ENCODE data around the gene NUDT14.

The NUDT14 gene

DNA sequence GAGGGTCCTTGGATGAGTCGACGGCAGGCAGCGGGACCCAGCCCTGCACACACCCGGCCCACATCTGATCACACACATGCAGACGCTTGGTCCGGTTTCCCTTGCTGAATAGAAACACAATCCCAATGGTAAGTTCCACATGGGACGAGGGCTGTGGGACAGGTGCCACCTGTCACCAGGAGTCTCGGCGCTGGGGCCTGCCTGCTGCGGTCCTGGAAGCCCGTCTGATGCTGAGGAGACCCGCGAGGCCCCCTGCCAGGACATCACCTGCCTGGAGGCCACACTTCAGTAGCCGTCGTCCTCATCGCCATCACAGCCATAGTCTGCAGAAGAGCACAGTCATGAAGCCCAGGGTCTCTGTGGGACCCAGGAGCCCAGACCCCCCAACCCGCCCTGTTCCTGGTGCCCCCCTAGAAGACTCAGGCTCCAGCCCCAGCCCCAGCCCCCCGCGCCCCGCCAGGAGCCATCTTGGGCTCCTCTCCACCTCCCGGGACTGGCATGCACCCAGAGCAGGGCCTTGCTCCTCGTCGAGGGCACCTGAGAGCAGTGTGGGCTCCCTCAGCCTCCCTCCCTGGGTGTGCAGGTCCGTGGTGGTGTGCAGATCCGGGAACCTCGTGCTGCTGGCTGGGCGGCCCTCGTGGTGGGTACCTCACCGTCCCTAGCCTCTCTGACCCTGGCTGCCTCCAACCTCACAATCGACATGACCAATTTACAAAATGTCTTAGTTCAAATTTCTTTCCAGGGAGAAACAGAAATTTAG lies 29.3 kb upstream of the NUDT14 start:
- Histone ChIP-seq H3K4me3 (ENCODE audit: low read depth, low read length) (no peak overlapping the region), H3K9me3 (ENCODE audit: control insufficient read depth, insufficient read depth, low read length) (no peaks in the 10 kb centered on the region), H3K4me1 (ENCODE audit: control insufficient read depth, insufficient read depth, low read length) (no peaks in the 10 kb centered on the region), H3K36me3 (ENCODE audit: control insufficient read depth, insufficient read depth, low read length) (peaks cover 11% of the 10 kb centered on the region), H3K27me3 (ENCODE audit: control insufficient read depth, insufficient read depth, low read length) (no peaks in the 10 kb centered on the region), H3K9ac (ENCODE audit: low read depth, low read length) (no peak overlapping the region)

DNA sequence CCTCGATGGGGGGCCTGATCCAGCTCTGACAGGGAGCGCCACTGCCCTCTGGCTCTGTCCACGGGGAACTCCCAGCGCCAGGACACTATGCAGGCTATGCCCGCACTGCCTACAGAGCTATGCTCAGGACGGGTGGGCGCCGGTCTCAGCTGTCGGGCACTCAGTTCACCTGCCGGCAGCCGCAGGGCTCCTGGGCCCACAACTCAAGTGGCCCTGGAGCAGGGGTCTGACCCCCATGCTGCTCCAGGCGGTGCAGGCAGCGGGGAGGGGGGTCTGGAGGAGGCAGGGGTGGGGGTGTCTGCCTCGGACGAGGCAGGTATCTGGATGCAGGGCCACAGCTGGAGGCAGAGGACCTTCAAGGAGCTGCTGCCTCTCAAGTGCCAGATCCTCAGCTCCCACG lies 28.5 kb upstream of the NUDT14 start:
- H3K4me3 ChIP-seq (ENCODE audit: low read depth, low read length), result no peak overlapping the region
- H3K9me3 ChIP-seq (ENCODE audit: control insufficient read depth, insufficient read depth, low read length), result no peaks in the 10 kb centered on the region
- no peak overlapping the region for H3K9ac ChIP-seq (ENCODE audit: low read depth, low read length)
- H3K36me3 ChIP-seq (ENCODE audit: control insufficient read depth, insufficient read depth, low read length), result peaks cover 11% of the 10 kb centered on the region
- no peaks in the 10 kb centered on the region for H3K27me3 ChIP-seq (ENCODE audit: control insufficient read depth, insufficient read depth, low read length)
- H3K4me1 ChIP-seq (ENCODE audit: control insufficient read depth, insufficient read depth, low read length), result no peaks in the 10 kb centered on the region

DNA sequence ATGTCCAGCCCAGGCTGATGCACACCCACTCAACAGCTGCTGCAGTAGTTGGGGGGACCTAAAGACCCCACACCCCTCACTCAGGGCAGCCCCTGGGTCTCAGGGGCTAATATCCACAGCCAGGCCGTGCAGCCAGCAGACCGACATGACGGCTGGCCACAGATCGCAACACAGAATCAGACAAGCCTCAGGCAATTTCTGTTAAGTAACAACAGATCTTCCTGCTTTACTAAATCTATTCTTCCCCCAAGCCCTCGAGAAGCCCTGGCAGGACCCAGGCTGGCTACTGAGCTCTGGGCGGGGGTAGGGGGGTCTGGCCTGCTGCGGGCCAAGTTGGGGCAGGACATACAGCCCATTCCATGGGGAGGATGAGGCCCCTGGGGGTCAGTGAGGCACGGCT lies 28.0 kb upstream of the NUDT14 start:
- Histone ChIP-seq H3K4me1 (ENCODE audit: control insufficient read depth, insufficient read depth, low read length) (no peaks in the 10 kb centered on the region), H3K9me3 (ENCODE audit: control insufficient read depth, insufficient read depth, low read length) (no peaks in the 10 kb centered on the region), H3K27me3 (ENCODE audit: control insufficient read depth, insufficient read depth, low read length) (no peaks in the 10 kb centered on the region), H3K36me3 (ENCODE audit: control insufficient read depth, insufficient read depth, low read length) (peaks cover 8% of the 10 kb centered on the region), H3K9ac (ENCODE audit: low read depth, low read length) (no peak overlapping the region), H3K4me3 (ENCODE audit: low read depth, low read length) (no peak overlapping the region)

DNA sequence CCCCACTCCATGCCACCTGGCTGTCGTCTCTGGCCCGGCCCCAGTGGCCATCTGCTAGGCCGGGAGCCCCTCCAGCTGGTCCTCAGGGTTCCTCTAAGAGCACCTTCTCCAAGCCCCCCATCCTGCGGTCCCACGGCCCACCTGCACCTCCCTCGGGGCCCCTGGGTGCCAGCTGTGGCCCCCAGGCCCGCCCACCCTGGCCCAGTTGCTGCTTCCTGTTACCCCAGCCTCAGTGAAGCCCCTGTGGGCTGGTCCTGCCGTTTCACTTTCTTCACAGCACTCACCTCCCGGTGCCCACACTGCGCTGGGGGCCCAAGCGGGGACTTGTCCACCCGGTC lies 27.6 kb upstream of the NUDT14 start:
- H3K4me3 ChIP-seq (ENCODE audit: low read depth, low read length), result no peak overlapping the region
- no peak overlapping the region for H3K9ac ChIP-seq (ENCODE audit: low read depth, low read length)
- no peaks in the 10 kb centered on the region for H3K9me3 ChIP-seq (ENCODE audit: control insufficient read depth, insufficient read depth, low read length)
- H3K27me3 ChIP-seq (ENCODE audit: control insufficient read depth, insufficient read depth, low read length), result no peaks in the 10 kb centered on the region
- H3K36me3 ChIP-seq (ENCODE audit: control insufficient read depth, insufficient read depth, low read length), result peaks cover 8% of the 10 kb centered on the region
- H3K4me1 ChIP-seq (ENCODE audit: control insufficient read depth, insufficient read depth, low read length), result no peaks in the 10 kb centered on the region

DNA sequence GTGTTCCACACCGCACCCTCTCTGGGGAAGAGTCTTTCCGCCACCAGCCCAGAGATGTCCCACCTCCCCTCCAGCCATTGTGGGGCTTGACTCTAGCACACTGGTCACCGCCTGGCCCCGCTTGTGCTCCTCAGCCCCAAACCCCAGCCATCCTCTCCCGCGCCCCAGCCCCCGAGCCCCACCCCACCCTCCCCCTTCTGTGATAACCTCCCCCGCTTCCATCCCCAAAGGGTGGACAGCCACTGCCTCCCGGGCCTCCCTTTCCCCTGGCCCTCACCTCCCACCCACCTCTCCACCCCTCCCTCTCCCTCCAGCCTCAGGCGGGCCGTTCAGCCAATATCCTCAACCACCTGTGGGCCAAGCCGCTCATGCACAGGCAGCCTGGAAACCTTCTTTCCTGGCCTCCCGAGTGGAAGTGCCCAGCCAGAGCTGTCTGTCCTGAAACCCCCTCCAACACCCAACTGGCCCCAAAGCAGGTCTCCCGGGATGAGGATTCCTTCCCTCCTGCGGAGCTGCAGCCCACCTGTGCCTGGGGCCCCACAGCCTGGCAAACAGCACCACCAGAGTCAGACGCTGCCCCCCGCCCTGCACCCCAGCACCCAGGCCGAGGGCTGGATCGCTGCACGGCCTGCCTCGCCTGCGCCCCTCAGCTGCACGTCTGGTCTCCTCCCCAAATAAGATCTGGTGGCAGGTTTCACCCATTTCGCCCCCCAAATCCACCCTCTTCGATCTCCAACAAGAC lies 27.1 kb upstream of the NUDT14 start:
- Histone ChIP-seq H3K36me3 (ENCODE audit: control insufficient read depth, insufficient read depth, low read length) (peaks cover 8% of the 10 kb centered on the region), H3K4me1 (ENCODE audit: control insufficient read depth, insufficient read depth, low read length) (no peaks in the 10 kb centered on the region), H3K9me3 (ENCODE audit: control insufficient read depth, insufficient read depth, low read length) (no peaks in the 10 kb centered on the region), H3K9ac (ENCODE audit: low read depth, low read length) (no peak overlapping the region), H3K4me3 (ENCODE audit: low read depth, low read length) (no peak overlapping the region), H3K27me3 (ENCODE audit: control insufficient read depth, insufficient read depth, low read length) (no peaks in the 10 kb centered on the region)

DNA sequence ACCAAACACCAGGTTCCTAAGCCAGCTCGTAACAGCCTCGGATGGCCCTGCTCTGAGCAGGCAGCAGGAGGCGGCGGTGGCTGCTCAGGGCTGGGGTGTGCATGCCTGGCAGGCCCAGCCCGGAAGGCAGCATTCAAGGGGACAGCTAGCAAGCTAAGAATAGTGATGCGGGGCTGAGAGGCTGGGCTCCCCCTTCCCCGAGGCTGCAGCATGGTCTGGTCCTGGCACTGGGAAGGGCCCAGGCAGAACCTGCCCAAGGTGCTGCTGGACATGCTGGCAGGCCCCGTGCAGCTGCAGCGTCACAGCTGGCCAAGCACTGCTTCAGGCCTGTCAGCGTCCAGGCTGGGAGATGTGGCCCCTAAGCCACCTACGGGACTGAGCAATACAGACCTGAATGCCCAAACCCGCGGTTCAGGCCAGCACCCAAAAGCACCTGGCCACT lies 26.4 kb upstream of the NUDT14 start:
- H3K36me3 ChIP-seq (ENCODE audit: control insufficient read depth, insufficient read depth, low read length), result peaks cover 6% of the 10 kb centered on the region
- H3K9me3 ChIP-seq (ENCODE audit: control insufficient read depth, insufficient read depth, low read length), result no peaks in the 10 kb centered on the region
- H3K9ac ChIP-seq (ENCODE audit: low read depth, low read length), result no peak overlapping the region
- no peaks in the 10 kb centered on the region for H3K27me3 ChIP-seq (ENCODE audit: control insufficient read depth, insufficient read depth, low read length)
- no peak overlapping the region for H3K4me3 ChIP-seq (ENCODE audit: low read depth, low read length)
- H3K4me1 ChIP-seq (ENCODE audit: control insufficient read depth, insufficient read depth, low read length), result no peaks in the 10 kb centered on the region

DNA sequence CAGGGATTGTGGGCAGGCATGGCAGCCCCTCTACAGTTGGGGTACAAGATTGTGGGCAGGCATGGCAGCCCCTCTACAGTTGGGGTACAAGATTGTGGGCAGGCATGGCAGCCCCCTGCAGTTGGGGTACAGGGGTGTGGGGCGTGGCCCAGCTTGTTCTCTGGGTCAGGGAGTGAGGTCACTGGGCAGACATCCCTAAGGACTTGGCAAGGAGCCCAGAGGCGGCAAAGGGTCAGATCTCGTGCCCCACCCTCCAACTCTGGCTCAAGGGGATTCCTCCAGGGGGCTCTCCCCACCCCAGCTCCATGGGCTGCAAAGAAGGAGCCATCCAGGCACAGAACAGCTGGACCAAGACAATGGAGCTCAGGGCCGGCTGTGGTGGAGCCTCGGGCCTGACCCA lies 25.8 kb upstream of the NUDT14 start:
- H3K27me3 ChIP-seq (ENCODE audit: control insufficient read depth, insufficient read depth, low read length), result no peaks in the 10 kb centered on the region
- no peak overlapping the region for H3K9ac ChIP-seq (ENCODE audit: low read depth, low read length)
- no peak overlapping the region for H3K4me3 ChIP-seq (ENCODE audit: low read depth, low read length)
- no peaks in the 10 kb centered on the region for H3K4me1 ChIP-seq (ENCODE audit: control insufficient read depth, insufficient read depth, low read length)
- H3K36me3 ChIP-seq (ENCODE audit: control insufficient read depth, insufficient read depth, low read length), result peaks cover 6% of the 10 kb centered on the region
- H3K9me3 ChIP-seq (ENCODE audit: control insufficient read depth, insufficient read depth, low read length), result no peaks in the 10 kb centered on the region

DNA sequence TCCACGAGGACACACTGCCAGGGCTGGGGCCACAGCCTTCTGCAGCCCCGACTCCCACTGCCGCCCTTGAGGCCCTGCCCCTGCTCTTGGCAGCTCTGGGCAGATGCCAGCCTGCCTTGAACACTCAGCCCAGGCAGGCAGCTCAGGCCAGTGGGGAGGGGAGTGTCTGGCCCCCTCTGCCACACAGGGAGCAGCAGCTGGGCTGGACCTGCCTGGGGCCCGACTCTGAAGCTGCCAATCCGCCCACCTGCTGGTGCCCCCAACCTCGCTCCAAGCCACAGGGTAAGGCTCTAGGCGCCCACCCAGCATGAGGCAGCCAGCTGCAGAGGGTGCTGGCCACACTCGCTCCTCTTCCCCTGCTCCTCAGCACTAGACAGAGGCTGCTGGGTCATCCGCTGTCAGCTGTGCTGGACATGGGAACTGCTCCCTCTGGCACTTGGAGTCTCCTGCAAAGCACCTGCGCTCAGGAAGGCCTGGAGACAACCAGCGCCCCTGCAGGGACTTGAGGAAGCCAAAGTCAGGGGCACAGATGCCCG lies 24.6 kb upstream of the NUDT14 start:
- H3K4me1 ChIP-seq (ENCODE audit: control insufficient read depth, insufficient read depth, low read length), result no peaks in the 10 kb centered on the region
- no peak overlapping the region for H3K9ac ChIP-seq (ENCODE audit: low read depth, low read length)
- H3K4me3 ChIP-seq (ENCODE audit: low read depth, low read length), result no peak overlapping the region
- no peaks in the 10 kb centered on the region for H3K27me3 ChIP-seq (ENCODE audit: control insufficient read depth, insufficient read depth, low read length)
- no peaks in the 10 kb centered on the region for H3K9me3 ChIP-seq (ENCODE audit: control insufficient read depth, insufficient read depth, low read length)
- peaks cover 6% of the 10 kb centered on the region for H3K36me3 ChIP-seq (ENCODE audit: control insufficient read depth, insufficient read depth, low read length)

DNA sequence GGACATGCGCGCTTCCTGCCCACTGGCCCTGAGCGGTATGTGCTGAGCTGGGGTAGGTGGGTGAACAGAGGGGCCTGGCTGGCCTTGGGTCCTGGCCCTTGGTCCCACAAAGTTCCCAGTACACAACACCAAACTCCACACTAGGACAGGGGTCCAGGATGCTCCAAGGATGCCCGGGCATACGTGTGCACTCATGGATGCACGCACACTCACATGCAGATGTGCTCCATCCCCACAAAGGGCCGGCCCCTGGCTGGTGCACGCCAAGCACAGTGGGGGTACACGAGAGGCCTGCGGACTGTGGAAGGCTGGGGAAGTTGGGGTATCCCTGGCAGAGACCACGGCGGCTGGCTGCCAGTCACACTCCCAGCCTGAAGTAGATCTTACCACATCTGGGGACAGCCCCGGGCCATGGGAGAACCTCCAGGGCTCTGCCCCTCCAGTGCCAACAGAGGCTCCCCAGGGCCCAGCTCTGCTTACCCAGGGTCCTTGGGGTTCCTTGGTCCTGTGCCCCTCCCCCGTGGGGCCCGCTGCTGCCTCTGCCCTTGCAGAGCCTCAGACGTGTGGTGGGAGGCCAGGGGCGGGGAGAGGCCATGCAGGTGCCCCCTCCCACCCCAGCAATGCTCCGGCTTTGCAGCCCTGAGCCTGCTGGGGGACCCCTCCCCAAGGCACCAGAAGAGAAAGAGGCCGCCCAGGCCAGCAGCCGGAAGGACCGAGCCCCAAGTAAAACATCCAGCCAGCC lies 24.0 kb upstream of the NUDT14 start:
- Histone ChIP-seq H3K4me3 (ENCODE audit: low read depth, low read length) (no peak overlapping the region), H3K36me3 (ENCODE audit: control insufficient read depth, insufficient read depth, low read length) (peaks cover 2% of the 10 kb centered on the region), H3K9me3 (ENCODE audit: control insufficient read depth, insufficient read depth, low read length) (no peaks in the 10 kb centered on the region), H3K9ac (ENCODE audit: low read depth, low read length) (no peak overlapping the region), H3K27me3 (ENCODE audit: control insufficient read depth, insufficient read depth, low read length) (no peaks in the 10 kb centered on the region), H3K4me1 (ENCODE audit: control insufficient read depth, insufficient read depth, low read length) (no peaks in the 10 kb centered on the region)

DNA sequence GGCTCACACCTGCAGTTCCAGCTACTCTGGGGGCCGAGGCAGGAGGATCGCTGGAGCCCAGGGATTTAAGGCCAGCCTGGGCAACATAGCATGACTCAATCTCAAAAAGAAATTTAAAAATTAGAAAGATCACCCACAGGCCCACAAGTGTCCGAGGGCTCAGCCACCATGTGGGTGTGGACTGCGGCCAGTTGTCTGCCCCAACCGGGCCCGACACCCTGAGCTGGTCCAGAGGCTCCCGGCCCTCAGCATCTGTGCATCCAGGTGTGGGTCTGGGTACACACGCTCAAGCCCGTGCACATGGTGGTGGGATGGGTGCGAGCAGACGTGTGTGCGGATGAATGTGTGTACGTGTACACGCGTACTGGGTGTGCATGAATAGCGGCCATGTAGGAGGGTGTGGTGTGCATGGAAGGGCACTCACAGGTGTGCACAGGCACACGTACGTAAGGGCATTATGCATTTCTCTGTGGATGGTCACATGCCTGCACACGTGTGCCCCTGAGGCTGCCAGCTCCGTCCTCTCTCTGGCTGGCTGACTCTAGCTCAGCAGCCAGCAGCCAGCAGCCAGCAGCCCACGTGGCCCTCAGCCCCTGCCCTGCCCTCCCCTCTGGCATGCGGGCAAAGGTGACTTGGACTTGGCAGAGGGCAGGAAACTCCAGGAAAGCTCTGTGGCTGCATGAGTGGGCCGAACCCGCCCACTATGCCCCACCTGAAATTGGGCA lies 23.3 kb upstream of the NUDT14 start:
- H3K4me3 ChIP-seq (ENCODE audit: low read depth, low read length), result no peak overlapping the region
- H3K36me3 ChIP-seq (ENCODE audit: control insufficient read depth, insufficient read depth, low read length), result no peaks in the 10 kb centered on the region
- H3K9ac ChIP-seq (ENCODE audit: low read depth, low read length), result no peak overlapping the region
- H3K4me1 ChIP-seq (ENCODE audit: control insufficient read depth, insufficient read depth, low read length), result no peaks in the 10 kb centered on the region
- no peaks in the 10 kb centered on the region for H3K27me3 ChIP-seq (ENCODE audit: control insufficient read depth, insufficient read depth, low read length)
- H3K9me3 ChIP-seq (ENCODE audit: control insufficient read depth, insufficient read depth, low read length), result no peaks in the 10 kb centered on the region

DNA sequence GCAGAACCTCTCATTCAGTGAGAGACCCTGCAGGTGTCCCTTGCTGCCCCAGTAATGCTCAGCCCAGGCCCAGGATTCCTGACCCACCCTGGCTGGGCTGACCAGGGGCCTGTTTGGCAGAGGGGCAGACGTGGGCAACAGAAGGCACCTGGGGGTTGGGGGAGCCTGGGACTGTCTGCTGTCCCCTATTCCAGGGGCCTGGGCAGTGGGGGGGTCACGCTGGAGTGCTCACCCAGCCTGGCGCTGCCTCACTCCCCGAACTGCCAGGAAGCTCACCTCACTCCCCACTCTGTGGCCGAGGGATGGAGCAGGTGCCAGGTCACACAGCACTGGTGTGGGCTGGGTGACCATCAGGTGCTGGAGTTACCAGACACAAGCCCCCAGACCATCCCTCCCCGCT lies 22.6 kb upstream of the NUDT14 start:
- no peaks in the 10 kb centered on the region for H3K4me1 ChIP-seq (ENCODE audit: control insufficient read depth, insufficient read depth, low read length)
- H3K36me3 ChIP-seq (ENCODE audit: control insufficient read depth, insufficient read depth, low read length), result no peaks in the 10 kb centered on the region
- H3K4me3 ChIP-seq (ENCODE audit: low read depth, low read length), result no peak overlapping the region
- no peak overlapping the region for H3K9ac ChIP-seq (ENCODE audit: low read depth, low read length)
- H3K27me3 ChIP-seq (ENCODE audit: control insufficient read depth, insufficient read depth, low read length), result no peaks in the 10 kb centered on the region
- no peaks in the 10 kb centered on the region for H3K9me3 ChIP-seq (ENCODE audit: control insufficient read depth, insufficient read depth, low read length)

Data from iPS-15b (cell line).